SU-DHL-6 (cell line): ENCODE data around the gene CTDP1.

Experiments
- H2AFZ ChIP-seq: fragments of 200-600 bp; sonication (generic); 2 replicates; pipeline ENCODE4 v1.6.1; 2014; ENCODE audit warnings: low read depth, mild to moderate bottlenecking, moderate library complexity, mixed read lengths, antibody characterized with exemption, low read length; ENCODE audit not compliant: severe bottlenecking
- H3F3A ChIP-seq: fragments of 200-600 bp; shearing (Covaris generic); 2 replicates; pipeline ENCODE4 v1.6.0; 2016; ENCODE audit warnings: antibody characterized with exemption, mild to moderate bottlenecking; ENCODE audit not compliant: insufficient read depth
- H3K27ac ChIP-seq: fragments of 200-600 bp; sonication (generic); 2 replicates; pipeline ENCODE4 v1.5.1; 2016; ENCODE audit warnings: low read depth, mild to moderate bottlenecking, low read length, moderate library complexity, mixed read lengths
- H3K27me3 ChIP-seq: fragments of 200-600 bp; sonication (generic), shearing (Covaris generic); 2 replicates; pipeline ENCODE4 v1.6.0; 2014; ENCODE audit warnings: mild to moderate bottlenecking, low read length
- H3K36me3 ChIP-seq: fragments of 200-600 bp; sonication (generic); 2 replicates; pipeline ENCODE4 v1.6.1; 2014; ENCODE audit warnings: mild to moderate bottlenecking, low read length, mixed read lengths
- H3K4me2 ChIP-seq: fragments of 300-600, 200-600 bp; shearing (Covaris generic), sonication (generic); 2 replicates; pipeline ENCODE4 v1.6.0; 2014; ENCODE audit warnings: low read length, low read depth, mild to moderate bottlenecking; ENCODE audit not compliant: poor library complexity, severe bottlenecking
- H3K4me3 ChIP-seq: fragments of 200-600 bp; sonication (generic); 2 replicates; pipeline ENCODE4 v1.5.1; 2014; ENCODE audit warnings: antibody characterized with exemption, low read length, mild to moderate bottlenecking, mixed read lengths; ENCODE audit not compliant: insufficient read depth, poor library complexity, severe bottlenecking
- H3K79me2 ChIP-seq: fragments of 200-600 bp; sonication (generic); 2 replicates; pipeline ENCODE4 v1.6.1; 2014; ENCODE audit warnings: mild to moderate bottlenecking, low read length, moderate library complexity; ENCODE audit not compliant: insufficient read depth
- H3K9ac ChIP-seq: fragments of 200-600 bp; sonication (generic); 2 replicates; pipeline ENCODE4 v1.7.0; 2014; ENCODE audit warnings: mild to moderate bottlenecking, low read length
- H3K9me2 ChIP-seq: fragments of 200-600 bp; sonication (generic); replicated peaks from 2 replicates; pipeline ENCODE4 v1.6.1; 2014; ENCODE audit warnings: low read length; ENCODE audit not compliant: insufficient read depth
- H3K9me3 ChIP-seq: fragments of 200-600 bp; sonication (generic); 2 replicates; pipeline ENCODE4 v1.6.1; 2014; ENCODE audit warnings: low read length, mixed read lengths; ENCODE audit not compliant: insufficient read depth
- H4K20me1 ChIP-seq: fragments of 200-600 bp; sonication (generic); 2 replicates; pipeline ENCODE4 v1.6.1; 2014; ENCODE audit warnings: low read depth, mild to moderate bottlenecking, antibody characterized with exemption, low read length, moderate library complexity, mixed read lengths
- CTCF ChIP-seq: fragments of 200-600 bp; sonication (generic); IDR thresholded peaks from one replicate; pipeline ENCODE4 v1.5.1; 2017; ENCODE audit warnings: antibody characterized with exemption, mild to moderate bottlenecking, low read length, moderate library complexity; ENCODE audit not compliant: insufficient read depth, poor library complexity, severe bottlenecking
- EZH2phosphoT487 ChIP-seq: fragments of 200-600 bp; sonication (generic), shearing (Covaris generic); conservative IDR thresholded peaks from 2 replicates; pipeline ENCODE4 v1.6.1; 2018; ENCODE audit warnings: mild to moderate bottlenecking, antibody characterized with exemption, low read length, moderate library complexity, mixed read lengths

The CTDP1 gene

GRCh38 chr18:79755496-79756142 is 76.0 kb downstream of the CTDP1 start:
- Histone ChIP-seq H3K9me3 (0 out of 2 replicates have a peak, but pooled peaks cover 4% of the 10 kb centered on the region), H3K9me2 (no peaks in the 10 kb centered on the region), H3K27me3 (no peaks in the 10 kb centered on the region), H3K9ac (no peak overlapping the region), H4K20me1 (no peaks in the 10 kb centered on the region), H3K79me2 (no peaks in the 10 kb centered on the region), H3K36me3 (no peaks in the 10 kb centered on the region), H3K4me3 (no peak overlapping the region), H3K4me2 (no peak overlapping the region), H3F3A (no peaks in the 10 kb centered on the region), H3K27ac (no peak overlapping the region), H2AFZ (no peak overlapping the region)
- TF ChIP-seq CTCF (no peak), EZH2phosphoT487 (no peak)

GRCh38 chr18:79756143-79756500 is 76.5 kb downstream of the CTDP1 start:
- no peak overlapping the region for H2AFZ ChIP-seq
- 0 out of 2 replicates have a peak, but pooled peaks cover 4% of the 10 kb centered on the region for H3K9me3 ChIP-seq

GRCh38 chr18:79756826-79757225 is 77.2 kb downstream of the CTDP1 start:
- Histone ChIP-seq H3K27ac (no peak overlapping the region), H3F3A (no peaks in the 10 kb centered on the region), H3K79me2 (no peaks in the 10 kb centered on the region), H3K9ac (no peak overlapping the region), H3K36me3 (no peaks in the 10 kb centered on the region), H4K20me1 (no peaks in the 10 kb centered on the region), H3K27me3 (no peaks in the 10 kb centered on the region), H3K9me3 (0 out of 2 replicates have a peak, but pooled peaks cover 4% of the 10 kb centered on the region), H3K9me2 (no peaks in the 10 kb centered on the region), H3K4me2 (no peak overlapping the region), H3K4me3 (no peak overlapping the region), H2AFZ (no peak overlapping the region)
- no peak for TF ChIP-seq EZH2phosphoT487

More at GRCh38 chr18:79756143-79756500, 76.5 kb downstream of the CTDP1 start:
- Histone ChIP-seq H3K27me3 (no peaks in the 10 kb centered on the region), H3F3A (no peaks in the 10 kb centered on the region), H3K79me2 (no peaks in the 10 kb centered on the region), H3K4me3 (no peak overlapping the region), H3K27ac (no peak overlapping the region), H3K4me2 (no peak overlapping the region), H4K20me1 (no peaks in the 10 kb centered on the region), H3K9ac (no peak overlapping the region), H3K9me2 (no peaks in the 10 kb centered on the region), H3K36me3 (no peaks in the 10 kb centered on the region)
- TF ChIP-seq EZH2phosphoT487: no peak

GRCh38 chr18:79760348-79760747 is 80.7 kb downstream of the CTDP1 start:
- no peak overlapping the region for H3K9ac ChIP-seq
- no peaks in the 10 kb centered on the region for H3K79me2 ChIP-seq
- H3K4me2 ChIP-seq: no peak overlapping the region
- H3F3A ChIP-seq: no peaks in the 10 kb centered on the region
- no peaks in the 10 kb centered on the region for H3K36me3 ChIP-seq
- H3K9me3 ChIP-seq: 0 out of 2 replicates have a peak, but pooled peaks cover 4% of the 10 kb centered on the region
- H3K27ac ChIP-seq: no peak overlapping the region
- H3K4me3 ChIP-seq: no peak overlapping the region
- H3K27me3 ChIP-seq: no peaks in the 10 kb centered on the region
- no peaks in the 10 kb centered on the region for H4K20me1 ChIP-seq
- H2AFZ ChIP-seq: no peak overlapping the region
- no peak for TF ChIP-seq EZH2phosphoT487
- TF ChIP-seq CTCF: no peak
- no peaks in the 10 kb centered on the region for H3K9me2 ChIP-seq
